KMS-11 (cell line): Measurements from ENCODE around the gene LGALS16.

ENCODE experiments used
- H2AFZ ChIP-seq: fragments of 200-600 bp; sonication (generic); 2 replicates; pipeline ENCODE4 v1.6.1; 2016; ENCODE audit warnings: antibody characterized with exemption, mixed run types, low read depth
- H3K27ac ChIP-seq: fragments of 200-600 bp; sonication (generic); 2 replicates; pipeline ENCODE4 v1.6.1; 2016; ENCODE audit warnings: mild to moderate bottlenecking, mixed run types
- H3K27me3 ChIP-seq: fragments of 200-600 bp; sonication (generic); 2 replicates; pipeline ENCODE4 v1.6.1; 2017; ENCODE audit warnings: mild to moderate bottlenecking, low read depth, mixed run types, moderate library complexity; ENCODE audit not compliant: insufficient read depth
- H3K36me3 ChIP-seq: fragments of 200-600 bp; sonication (generic); 2 replicates; pipeline ENCODE4 v1.6.1; 2017; ENCODE audit warnings: mild to moderate bottlenecking, mixed run types; ENCODE audit not compliant: insufficient read depth
- H3K4me1 ChIP-seq: fragments of 200-600 bp; sonication (generic); 2 replicates; pipeline ENCODE4 v1.6.1; 2016; ENCODE audit warnings: mild to moderate bottlenecking, low read depth, mixed run types; ENCODE audit not compliant: poor library complexity, severe bottlenecking
- H3K4me2 ChIP-seq: fragments of 200-600 bp; sonication (generic); 2 replicates; pipeline ENCODE4 v1.7.0; 2016; ENCODE audit warnings: mild to moderate bottlenecking, mixed run types
- H3K4me3 ChIP-seq: fragments of 200-600 bp; sonication (generic); IDR thresholded peaks from 2 replicates; pipeline ENCODE4 v1.6.1; 2017; ENCODE audit warnings: low read depth, low read length, mixed read lengths; ENCODE audit not compliant: insufficient read depth
- H3K79me2 ChIP-seq: fragments of 200-600 bp; sonication (generic); 2 replicates; pipeline ENCODE4 v1.6.1; 2016; ENCODE audit warnings: low read depth, mixed run types; ENCODE audit not compliant: insufficient read depth
- H3K9ac ChIP-seq: fragments of 200-600 bp; sonication (generic); 2 replicates; pipeline ENCODE4 v1.6.1; 2016; ENCODE audit warnings: mild to moderate bottlenecking, mixed run types
- H4K20me1 ChIP-seq: fragments of 200-600 bp; sonication (generic); 2 replicates; pipeline ENCODE4 v1.6.1; 2016; ENCODE audit warnings: mild to moderate bottlenecking, mixed run types; ENCODE audit not compliant: insufficient read depth
- CTCF ChIP-seq: fragments of 200-600 bp; sonication (generic); conservative IDR thresholded peaks from 2 replicates; pipeline ENCODE4 v1.6.1; 2017; ENCODE audit warnings: low read depth, mild to moderate bottlenecking, antibody characterized with exemption, low read length, moderate library complexity, mixed read lengths

LGALS16 gene

GRCh38 chr19:39655613-39656012 lies at the start of gene LGALS16:
Gene LGALS16, plus strand, starts transcription at chr19:39655913. Its CDS starts 49 bp downstream, at chr19:39655962.
- no peak within 1 kb of the TSS for H3K9ac ChIP-seq
- no peaks in the 10 kb centered on the region for H3K36me3 ChIP-seq
- H3K4me3 ChIP-seq, result no peak within 1 kb of the TSS
- H2AFZ ChIP-seq, result no peak within 1 kb of the TSS
- H3K27ac ChIP-seq, result no peak within 1 kb of the TSS
- no peaks in the 10 kb centered on the region for H3K27me3 ChIP-seq
- no peaks in the 10 kb centered on the region for H3K4me1 ChIP-seq
- no peak for TF ChIP-seq CTCF
- H3K4me2 ChIP-seq, result no peak within 1 kb of the TSS
- no peaks in the 10 kb centered on the region for H3K79me2 ChIP-seq
- no peaks in the 10 kb centered on the region for H4K20me1 ChIP-seq

- no peaks in the 10 kb centered on the region for H3K27me3 ChIP-seq
Measured at GRCh38 chr19:39607021-39607420, 48.7 kb upstream of the LGALS16 start.

GRCh38 chr19:39607561-39607960 lies 48.2 kb upstream of the LGALS16 start:
- Histone ChIP-seq H3K4me2 (no peak overlapping the region), H3K27me3 (no peaks in the 10 kb centered on the region), H3K4me3 (no peak overlapping the region), H3K36me3 (no peaks in the 10 kb centered on the region), H3K9ac (no peak overlapping the region), H4K20me1 (no peaks in the 10 kb centered on the region), H2AFZ (no peak overlapping the region), H3K4me1 (no peaks in the 10 kb centered on the region), H3K27ac (no peak overlapping the region), H3K79me2 (no peaks in the 10 kb centered on the region)
- no peak for TF ChIP-seq CTCF

More at GRCh38 chr19:39607021-39607420, 48.7 kb upstream of the LGALS16 start:
- H2AFZ ChIP-seq, result no peak overlapping the region
- no peaks in the 10 kb centered on the region for H3K79me2 ChIP-seq
- no peak overlapping the region for H3K4me3 ChIP-seq
- H3K9ac ChIP-seq, result no peak overlapping the region
- H4K20me1 ChIP-seq, result no peaks in the 10 kb centered on the region
- H3K27ac ChIP-seq, result no peak overlapping the region
- no peak for TF ChIP-seq CTCF
- H3K36me3 ChIP-seq, result no peaks in the 10 kb centered on the region
- no peak overlapping the region for H3K4me2 ChIP-seq
- no peaks in the 10 kb centered on the region for H3K4me1 ChIP-seq

- Histone ChIP-seq H3K27ac (no peak overlapping the region), H2AFZ (no peak overlapping the region), H3K36me3 (no peaks in the 10 kb centered on the region), H3K27me3 (no peaks in the 10 kb centered on the region), H3K4me2 (no peak overlapping the region), H3K4me1 (no peaks in the 10 kb centered on the region), H3K9ac (no peak overlapping the region), H3K79me2 (no peaks in the 10 kb centered on the region), H4K20me1 (no peaks in the 10 kb centered on the region), H3K4me3 (no peak overlapping the region)
- no peak for TF ChIP-seq CTCF
Measured at GRCh38 chr19:39613597-39613996, 42.1 kb upstream of the LGALS16 start.
